Measurements from ENCODE around the gene SGTA.

DNA sequence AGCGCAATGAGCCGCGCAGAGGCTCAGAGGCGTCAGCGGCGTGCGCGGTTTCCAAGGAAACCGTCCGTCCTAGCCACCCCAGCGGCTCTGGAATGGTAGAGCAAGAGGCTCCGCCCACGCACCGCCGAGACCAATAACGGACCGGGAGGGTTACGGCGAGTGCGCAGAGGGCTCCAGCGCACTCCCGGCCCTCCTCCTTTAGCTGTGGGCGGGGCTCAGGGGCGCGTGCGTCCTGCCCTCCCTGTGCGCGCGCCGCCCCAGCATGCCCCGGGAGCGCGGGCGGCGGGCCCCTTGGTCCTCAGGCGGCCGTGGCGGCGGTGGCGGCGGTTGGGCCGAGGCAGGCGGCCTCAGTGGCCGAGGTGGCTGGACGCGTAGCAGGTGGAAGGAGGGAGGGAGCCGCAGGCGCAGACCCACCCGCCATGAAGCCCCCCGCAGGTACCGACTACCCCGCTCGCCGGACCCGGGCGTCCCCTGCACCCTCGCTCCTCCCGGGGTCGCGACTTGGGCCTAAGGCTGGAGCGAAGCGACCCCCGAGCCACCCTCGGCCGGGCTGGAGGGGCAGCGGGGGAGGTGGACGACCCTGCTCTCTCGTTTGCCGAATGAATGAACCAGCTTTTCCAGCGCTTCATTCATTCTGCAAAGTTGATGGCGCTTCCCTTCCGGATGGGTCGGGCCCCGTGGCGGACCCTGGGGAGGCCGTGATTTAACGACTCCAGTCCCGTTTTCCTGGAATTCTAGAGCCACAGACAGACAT, 2.3 kb upstream of the SGTA start, which contains the start of gene THOP1:
- TF ChIP-seq, protein P1, sequence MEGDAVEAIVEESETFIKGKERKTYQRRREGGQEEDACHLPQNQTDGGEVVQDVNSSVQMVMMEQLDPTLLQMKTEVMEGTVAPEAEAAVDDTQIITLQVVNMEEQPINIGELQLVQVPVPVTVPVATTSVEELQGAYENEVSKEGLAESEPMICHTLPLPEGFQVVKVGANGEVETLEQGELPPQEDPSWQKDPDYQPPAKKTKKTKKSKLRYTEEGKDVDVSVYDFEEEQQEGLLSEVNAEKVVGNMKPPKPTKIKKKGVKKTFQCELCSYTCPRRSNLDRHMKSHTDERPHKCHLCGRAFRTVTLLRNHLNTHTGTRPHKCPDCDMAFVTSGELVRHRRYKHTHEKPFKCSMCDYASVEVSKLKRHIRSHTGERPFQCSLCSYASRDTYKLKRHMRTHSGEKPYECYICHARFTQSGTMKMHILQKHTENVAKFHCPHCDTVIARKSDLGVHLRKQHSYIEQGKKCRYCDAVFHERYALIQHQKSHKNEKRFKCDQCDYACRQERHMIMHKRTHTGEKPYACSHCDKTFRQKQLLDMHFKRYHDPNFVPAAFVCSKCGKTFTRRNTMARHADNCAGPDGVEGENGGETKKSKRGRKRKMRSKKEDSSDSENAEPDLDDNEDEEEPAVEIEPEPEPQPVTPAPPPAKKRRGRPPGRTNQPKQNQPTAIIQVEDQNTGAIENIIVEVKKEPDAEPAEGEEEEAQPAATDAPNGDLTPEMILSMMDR (IDR thresholded peaks at IDR 0.05; ENCODE audit: low read depth, low read length): no peak
- no peak for TF ChIP-seq EZH2phosphoT487 (IDR thresholded peaks at IDR 0.05; ENCODE audit: low read depth)
